CD4-positive, alpha-beta T cell treated with Interleukin-1 beta for 1 hour (primary cell): ENCODE data around the gene SARS2.
A peak's percentile ranks its signal among the peaks of the same experiment; 100 is the strongest.
"Not testable (repeated sequence)": the region's sequence is repeated elsewhere in the genome, so short reads cannot be mapped to it uniquely, and the experiment has no call there.

ENCODE experiments used
- DNase-seq, 2 donors: peaks; one replicate each; pipeline ENCODE4 v3.0.0-alpha.2; 2020 to 2022

Gene SARS2

DNA sequence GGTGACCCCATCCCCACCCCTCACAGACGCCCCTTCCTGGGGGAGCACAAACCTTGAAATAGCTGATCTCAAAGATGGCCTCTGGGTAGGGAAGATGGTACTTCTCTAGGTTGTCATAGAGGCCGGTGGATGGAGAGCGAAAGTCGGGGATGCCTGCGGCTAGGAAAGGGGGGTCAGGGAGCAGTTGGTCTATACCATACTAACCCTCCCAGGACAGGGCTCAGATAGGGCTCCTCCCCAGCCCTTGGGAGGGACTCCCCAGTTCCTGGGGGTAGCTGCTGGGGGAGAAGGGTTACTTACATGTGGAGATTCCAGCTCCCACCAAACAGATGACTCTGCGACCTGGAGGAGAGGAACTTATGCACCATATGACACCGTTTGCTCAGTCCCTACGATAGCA, 40.8 kb downstream of the SARS2 start:
- DNase-seq = no peak

- DNase-seq = no peak
Observed at GRCh38 chr19:38888876-38889275, 41.7 kb downstream of the SARS2 start.

- not testable (repeated sequence) for DNase-seq
Observed at GRCh38 chr19:38884691-38885090, 45.9 kb downstream of the SARS2 start.

- no peak for DNase-seq
Observed at GRCh38 chr19:38883286-38883685, 47.3 kb downstream of the SARS2 start.

GRCh38 chr19:38880882-38881609, 49.5 kb downstream of the SARS2 start:
- DNase-seq = no peak

DNA sequence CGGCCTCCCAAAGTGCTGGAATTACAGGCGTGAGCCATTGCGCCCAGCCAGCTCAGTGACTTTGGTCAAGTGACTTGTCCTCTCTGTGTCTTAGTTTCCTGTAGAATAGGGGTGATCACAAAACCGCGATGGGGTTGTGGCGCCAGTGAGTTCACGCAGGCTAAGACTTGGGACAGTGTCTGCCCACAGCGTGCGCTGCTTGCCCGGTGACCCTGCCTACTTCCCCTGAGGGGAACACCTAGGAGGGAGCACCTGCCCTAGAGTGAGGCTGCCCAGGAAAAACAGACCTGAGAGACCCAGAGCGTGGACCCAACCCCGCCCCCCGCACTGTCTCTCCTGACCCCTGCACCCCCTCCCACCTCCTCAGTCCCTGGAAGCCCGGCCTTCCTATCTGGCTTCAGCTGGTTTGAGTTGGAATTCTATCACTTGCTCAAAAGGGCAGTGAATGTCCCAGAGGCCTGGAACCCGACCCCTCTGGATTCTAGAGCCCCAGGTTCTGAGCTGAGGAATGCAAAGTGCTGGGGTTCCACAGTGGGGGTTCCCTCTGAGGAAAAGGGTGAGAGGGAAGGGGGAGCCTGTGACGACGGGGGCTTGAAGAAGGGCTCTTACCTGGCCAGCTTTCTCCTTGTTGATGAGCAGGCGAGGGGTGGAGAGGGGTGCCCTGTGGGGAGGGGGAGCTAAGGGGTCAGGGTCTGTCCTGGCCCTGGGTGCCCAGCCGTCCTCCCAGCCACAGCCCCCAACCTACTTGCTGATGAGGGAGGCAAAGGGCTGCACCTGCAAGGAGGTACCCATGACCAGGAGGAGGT, 50.3 kb downstream of the SARS2 start:
- no peak for DNase-seq

GRCh38 chr19:38879400-38879751, 51.2 kb downstream of the SARS2 start:
- no peak for DNase-seq

GRCh38 chr19:38878575-38879399, 51.8 kb downstream of the SARS2 start:
- no peak for DNase-seq

GRCh38 chr19:38877781-38878574, 52.6 kb downstream of the SARS2 start, which contains the start of gene RINL:
Gene RINL, minus strand, starts transcription at chr19:38878275. Its CDS starts 1,533 bp downstream, at chr19:38876742.
- DNase-seq = peak; percentile 75 to 81

DNA sequence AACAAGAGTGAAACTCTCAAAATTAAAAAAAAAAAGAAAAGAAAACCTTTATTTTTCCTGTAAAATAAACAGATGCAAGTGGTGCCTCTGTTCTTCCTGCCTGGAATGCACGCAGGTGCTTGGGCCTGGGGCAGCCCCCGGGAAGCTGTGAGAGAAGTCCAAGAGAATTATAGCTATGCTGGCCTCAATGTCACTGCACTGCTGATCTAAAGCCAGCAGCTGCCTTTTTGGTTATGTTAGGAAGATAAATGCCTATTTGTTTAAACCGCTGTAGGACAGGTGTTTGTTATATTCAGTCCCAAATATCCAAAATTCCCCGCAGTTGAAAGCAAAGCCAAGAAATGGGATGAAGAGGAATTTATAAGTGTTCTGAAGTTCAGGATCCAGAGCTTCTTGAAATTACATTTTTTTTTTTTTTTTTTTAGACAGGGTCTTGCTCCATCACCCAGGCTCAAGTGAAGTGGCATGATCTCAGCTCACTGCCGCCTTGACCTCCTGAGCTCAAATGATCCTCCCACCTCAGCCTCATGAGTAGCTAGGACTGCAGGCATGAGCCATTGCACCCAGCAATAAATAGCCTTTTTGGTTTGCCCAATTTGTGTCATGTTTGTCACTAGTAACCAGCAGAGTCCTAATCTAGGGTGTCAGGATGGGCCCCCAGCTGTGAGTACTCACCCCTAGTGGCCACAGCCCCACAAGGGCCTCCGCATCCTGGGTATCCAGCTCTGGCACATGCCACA, 54.7 kb downstream of the SARS2 start:
- DNase-seq = no peak

DNA sequence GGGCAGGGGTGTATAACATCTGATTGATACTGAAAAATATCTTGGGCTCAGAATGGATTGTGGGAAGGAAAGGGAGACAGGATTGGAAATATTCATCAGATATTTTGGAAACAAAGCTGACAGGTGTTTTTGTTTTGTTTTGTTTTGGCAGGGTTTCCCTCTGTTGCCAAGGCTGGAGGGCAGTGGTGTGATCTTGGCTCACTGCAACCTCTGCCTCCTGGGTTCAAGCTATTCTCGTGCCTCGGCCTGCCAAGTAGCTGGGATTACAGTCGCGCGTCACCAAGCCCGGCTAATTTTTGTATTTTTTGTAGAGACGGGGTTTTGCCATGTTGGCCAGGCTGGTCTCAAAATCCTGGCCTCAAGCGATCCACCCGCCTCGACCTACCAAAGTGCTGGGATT, 57.2 kb downstream of the SARS2 start:
- DNase-seq = not testable (repeated sequence)

- DNase-seq = no peak
Observed at GRCh38 chr19:38870612-38871011, 60.0 kb downstream of the SARS2 start.

- peak; percentile 96 for DNase-seq
Observed at GRCh38 chr19:38869836-38870607, 60.5 kb downstream of the SARS2 start.

- DNase-seq = peak; percentile 33 to 50
Observed at GRCh38 chr19:38869160-38869835, 61.3 kb downstream of the SARS2 start.

DNA sequence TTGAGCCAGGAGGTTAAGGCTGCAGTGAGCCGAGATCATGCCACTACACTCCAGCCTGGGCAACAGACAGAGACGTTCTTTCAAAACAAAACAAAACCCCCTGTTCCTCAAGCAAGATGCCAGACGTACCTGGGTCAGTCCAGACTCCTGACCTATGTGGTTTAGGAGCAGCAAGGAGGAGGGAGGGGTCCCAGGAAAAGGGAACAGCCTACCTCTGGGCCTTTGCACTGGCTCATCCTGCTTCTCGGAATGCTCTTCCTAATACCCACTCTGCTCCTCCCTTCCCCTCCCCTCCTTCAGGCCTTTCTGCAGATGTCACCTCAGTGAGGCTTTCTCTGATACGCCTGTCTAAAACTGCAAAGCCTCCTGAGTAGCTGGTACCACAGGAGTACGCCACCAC, 62.0 kb downstream of the SARS2 start:
- no peak for DNase-seq

DNA sequence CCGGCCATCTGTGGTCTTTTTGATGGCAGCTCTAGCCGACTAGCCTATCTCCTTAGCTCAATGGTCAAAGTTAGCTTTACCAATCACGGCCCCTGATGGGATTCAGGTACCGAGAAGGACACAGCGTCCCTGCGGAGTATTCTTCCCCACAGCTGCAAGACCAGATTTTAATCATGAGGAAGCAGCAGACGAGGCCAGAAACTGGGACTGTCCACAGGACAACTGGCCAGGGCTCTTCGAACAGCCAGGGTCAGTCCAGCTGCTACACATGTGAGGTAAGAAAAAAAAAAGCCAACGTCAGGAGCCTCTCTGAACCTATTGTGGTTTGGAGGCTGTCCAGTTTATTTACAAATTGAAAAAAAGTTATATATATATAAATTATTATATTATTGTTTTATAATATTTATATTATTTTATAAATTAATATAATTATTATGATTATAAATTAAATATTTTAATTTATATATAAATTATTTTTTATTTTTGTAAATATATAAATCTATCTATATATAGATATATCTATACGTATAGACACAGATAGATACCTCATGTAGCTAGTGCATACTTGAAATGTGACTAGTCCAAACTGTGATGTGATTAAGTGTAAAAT, 63.3 kb downstream of the SARS2 start:
- no peak for DNase-seq
